T-cell (primary cell): ENCODE data around the gene C1orf141. TPM values are rescaled to one million over a fixed set of nuclear protein-coding genes. Genes with fewer than 3 reads are reported as not detected.

Source experiments
- ATAC-seq, 4 experiments: fragments of 200-7000 bp in 3 of 4; fragments of 150-1000 bp in 1 of 4; cut with Tn5 transposase; replicated peaks in 1 of 4; 1 replicate in 3 of 4; 2 replicates in 1 of 4; pipeline ENCODE4 v1.10.0; 2021; ENCODE audit warnings: moderate library complexity in 3 of 4, mild to moderate bottlenecking in 2 of 4, moderate number of reproducible peaks in 1 of 4
- CTCF ChIA-PET, 2 donors: fragments of 300-600 bp; sonication (Branson Sonifier 250); formaldehyde crosslinking; loops; one replicate each; lab custom pipeline; 2022; ENCODE audit warnings: antibody characterized with exemption in 2 of 2; lab: Charles Lee
- POLR2A ChIA-PET, 2 donors: fragments of 300-600 bp; sonication (Branson Sonifier 250); formaldehyde crosslinking; loops; one replicate each; lab custom pipeline; 2022; ENCODE audit warnings: antibody characterized with exemption in 2 of 2; lab: Charles Lee
- DNase-seq, 35 experiments: peaks; one replicate each; pipeline versions ENCODE4 v3.0.0 to v3.0.0-alpha.2; 2013 to 2023
- H3K27ac ChIP-seq: one replicate; pipeline ENCODE4 v1.5.1; 2013; ENCODE audit warnings: low read length
- H3K27me3 ChIP-seq, 2 experiments: replicated peaks in 1 of 2; 1 replicate in 1 of 2; 2 replicates in 1 of 2; pipeline versions ENCODE4 v1.6.1 to v1.7.0; 2013; ENCODE audit warnings: low read length in 1 of 2, mixed read lengths in 1 of 2; ENCODE audit not compliant: control insufficient read depth in 2 of 2, insufficient read depth in 2 of 2; ENCODE audit errors: extremely low read depth in 1 of 2
- H3K36me3 ChIP-seq, 2 donors: 1 replicate in 1 of 2; 2 replicates in 1 of 2; pipeline versions ENCODE4 v1.6.1 to v1.7.0; 2013; ENCODE audit warnings: low read length in 1 of 2; ENCODE audit not compliant: control insufficient read depth in 2 of 2, insufficient read depth in 1 of 2; ENCODE audit errors: extremely low read depth in 1 of 2
- H3K4me1 ChIP-seq, 2 experiments: 1 replicate in 1 of 2; 2 replicates in 1 of 2; pipeline versions ENCODE4 v1.6.1 to v1.7.0; 2013; ENCODE audit warnings: low read length in 2 of 2, mixed read lengths in 1 of 2; ENCODE audit not compliant: insufficient read depth in 2 of 2, control insufficient read depth in 1 of 2; ENCODE audit errors: extremely low read depth in 1 of 2
- H3K4me3 ChIP-seq, 2 donors: 1 replicate in 1 of 2; 2 replicates in 1 of 2; pipeline versions ENCODE4 v1.5.1 to v1.7.0; 2013; ENCODE audit warnings: mild to moderate bottlenecking in 2 of 2, low read length in 1 of 2, moderate library complexity in 1 of 2; ENCODE audit not compliant: control insufficient read depth in 1 of 2; ENCODE audit errors: extremely low read depth in 1 of 2
- H3K9me3 ChIP-seq: 2 replicates; pipeline ENCODE4 v1.7.0; 2013
- H3K27ac Mint-ChIP-seq, 2 donors: one replicate each; pipeline ENCODE4 v1.8.0; 2020 to 2021; ENCODE audit warnings: mild to moderate bottlenecking in 2 of 2, mixed read lengths in 2 of 2
- H3K27me3 Mint-ChIP-seq, 2 donors: one replicate each; pipeline ENCODE4 v1.8.0; 2021 to 2022; ENCODE audit warnings: mixed read lengths in 2 of 2
- H3K36me3 Mint-ChIP-seq: one replicate; pipeline ENCODE4 v1.8.0; 2021; ENCODE audit warnings: mixed read lengths
- H3K4me1 Mint-ChIP-seq, 3 donors: one replicate each; pipeline ENCODE4 v1.8.0; 2020 to 2022; ENCODE audit warnings: mixed read lengths in 3 of 3, mild to moderate bottlenecking in 1 of 3
- H3K4me3 Mint-ChIP-seq, 3 donors: one replicate each; pipeline ENCODE4 v1.8.0; 2020 to 2022; ENCODE audit warnings: mild to moderate bottlenecking in 3 of 3, mixed read lengths in 3 of 3, moderate library complexity in 3 of 3
- H3K9me3 Mint-ChIP-seq, 3 donors: one replicate each; pipeline ENCODE4 v1.8.0; 2020 to 2022; ENCODE audit warnings: mixed read lengths in 3 of 3
- WGBS: methylation state at CpG from one replicate; pipeline ENCODE4 v1.1.5; 2013; ENCODE audit warnings: missing lambda C conversion rate; ENCODE audit not compliant: insufficient coverage; 5-methylcytosine and 5-hydroxymethylcytosine counted together
- total RNA-seq, 35 experiments: library from RNA in 6 of 35; stranded (reverse) in 6 of 35; fragments of 120-200 nt in 1 of 35; gene quantifications; one replicate each; pipeline versions ENCODE4 v1.2.1 to v1.2.4 and lab custom pipeline; 2013 to 2026

Gene C1orf141
- total RNA-seq, 5 donors from 2014 or later (not counting 1 experiment from before 2014, with no cell fraction given), result not detected

GRCh38 chr1:67118191-67118590 lies 16.6 kb downstream of the C1orf141 start:
- H3K36me3 ChIP-seq, result no peaks in the 10 kb centered on the region
- no peak for ATAC-seq
- H3K27ac Mint-ChIP-seq, result no peak overlapping the region

GRCh38 chr1:67114162-67114561 lies 20.6 kb downstream of the C1orf141 start:
- Histone ChIP-seq H3K4me3 (no peak overlapping the region), H3K27ac (no peak overlapping the region), H3K4me1 (peaks cover 0 to 4% of the 10 kb centered on the region in 2 experiments), H3K36me3 (no peaks in the 10 kb centered on the region), H3K27me3 (no peaks in the 10 kb centered on the region), H3K9me3 (no peaks in the 10 kb centered on the region)
- DNase-seq (no peak), ATAC-seq (no peak)
- H3K4me1 Mint-ChIP-seq, result peaks cover 10 to 16% (median 10%) of the 10 kb centered on the region in 3 donors
- H3K27me3 Mint-ChIP-seq, result peaks cover 0 to 2% of the 10 kb centered on the region in 2 donors
- ChIA-PET POLR2A (no interaction called here), CTCF (no interaction called here)
- H3K27ac Mint-ChIP-seq, result no peak overlapping the region
- H3K36me3 Mint-ChIP-seq, result peaks cover 3% of the 10 kb centered on the region
- peaks cover 4 to 11% (median 4%) of the 10 kb centered on the region in 3 donors for H3K9me3 Mint-ChIP-seq
- H3K4me3 Mint-ChIP-seq, result no peak overlapping the region
- WGBS, result no CpG with 5 or more reads among the region's 2 CpGs

More at GRCh38 chr1:67118191-67118590, 16.6 kb downstream of the C1orf141 start:
- H3K9me3 Mint-ChIP-seq, result peaks cover 4 to 11% (median 4%) of the 10 kb centered on the region in 3 donors
- Histone ChIP-seq H3K27me3 (no peaks in the 10 kb centered on the region), H3K9me3 (no peaks in the 10 kb centered on the region), H3K4me1 (peaks cover 0 to 4% of the 10 kb centered on the region in 2 experiments), H3K4me3 (no peak overlapping the region), H3K27ac (no peak overlapping the region)
- peaks cover 3% of the 10 kb centered on the region for H3K36me3 Mint-ChIP-seq
- no peaks in the 10 kb centered on the region for H3K27me3 Mint-ChIP-seq
- no peak for DNase-seq
- CTCF ChIA-PET, result no interaction called here
- peaks cover 10 to 14% (median 11%) of the 10 kb centered on the region in 3 donors for H3K4me1 Mint-ChIP-seq
- no peak overlapping the region for H3K4me3 Mint-ChIP-seq
- POLR2A ChIA-PET, result no interaction called here

- no CpG with 5 or more reads among the region's 2 CpGs for WGBS
Observed at GRCh38 chr1:67110352-67110751, 24.4 kb downstream of the C1orf141 start.

GRCh38 chr1:67105508-67105907 lies 29.3 kb downstream of the C1orf141 start:
- Mint-ChIP-seq H3K4me3 (no peak overlapping the region), H3K27ac (no peak overlapping the region), H3K9me3 (no peaks in the 10 kb centered on the region), H3K36me3 (no peaks in the 10 kb centered on the region), H3K4me1 (peaks cover 0 to 13% (median 3%) of the 10 kb centered on the region in 3 donors), H3K27me3 (peaks cover 8 to 10% of the 10 kb centered on the region in 2 donors)
- Histone ChIP-seq H3K4me3 (no peak overlapping the region), H3K27ac (no peak overlapping the region), H3K36me3 (no peaks in the 10 kb centered on the region), H3K4me1 (no peaks in the 10 kb centered on the region), H3K27me3 (no peaks in the 10 kb centered on the region), H3K9me3 (no peaks in the 10 kb centered on the region)
- no peak for ATAC-seq
- ChIA-PET POLR2A (interaction anchor here in 1 of 2 donors (1.0 kb wide), 1 partner anchor 11 kb away, joined by 13 read pairs; no protein-coding TSS in a partner anchor), CTCF (interaction anchor here in 1 of 2 donors (0.7 kb wide), 1 partner anchor 22 kb away, joined by 4 read pairs; no protein-coding TSS in a partner anchor)
- DNase-seq, result no peak
- 57% methylated on average over 1 of the region's 2 CpGs for WGBS

More at GRCh38 chr1:67110352-67110751, 24.4 kb downstream of the C1orf141 start:
- no peaks in the 10 kb centered on the region for H3K27me3 ChIP-seq
- H3K9me3 Mint-ChIP-seq, result peaks cover 4 to 11% (median 4%) of the 10 kb centered on the region in 3 donors
- peaks cover 0 to 2% of the 10 kb centered on the region in 2 donors for H3K27me3 Mint-ChIP-seq
- peaks cover 0 to 6% (median 0%) of the 10 kb centered on the region in 3 donors for H3K4me1 Mint-ChIP-seq
- no peak overlapping the region for H3K27ac ChIP-seq
- ATAC-seq (no peak), DNase-seq (no peak)
- CTCF ChIA-PET, result no interaction called here
- H3K27ac Mint-ChIP-seq, result no peak overlapping the region
- H3K9me3 ChIP-seq, result no peaks in the 10 kb centered on the region
- H3K36me3 Mint-ChIP-seq, result peaks cover 3% of the 10 kb centered on the region
- no peaks in the 10 kb centered on the region for H3K4me1 ChIP-seq
- H3K4me3 ChIP-seq, result no peak overlapping the region
- no peaks in the 10 kb centered on the region for H3K36me3 ChIP-seq
- no peak overlapping the region for H3K4me3 Mint-ChIP-seq
- POLR2A ChIA-PET, result no interaction called here

GRCh38 chr1:67103548-67103947 lies 31.2 kb downstream of the C1orf141 start:
- Mint-ChIP-seq H3K27ac (no peak overlapping the region), H3K9me3 (no peaks in the 10 kb centered on the region), H3K4me3 (no peak overlapping the region), H3K27me3 (peaks cover 6 to 10% of the 10 kb centered on the region in 2 donors), H3K36me3 (no peaks in the 10 kb centered on the region), H3K4me1 (peaks cover 0 to 7% (median 3%) of the 10 kb centered on the region in 3 donors)
- no CpG with 5 or more reads among the region's 1 CpG for WGBS
- POLR2A ChIA-PET, result interaction anchor here in 1 of 2 donors (1.0 kb wide), 1 partner anchor 68 kb away, joined by 4 read pairs; no protein-coding TSS in a partner anchor
- H3K27me3 ChIP-seq, result no peaks in the 10 kb centered on the region
- H3K36me3 ChIP-seq, result no peaks in the 10 kb centered on the region
- no peak for ATAC-seq
- CTCF ChIA-PET, result interaction anchor here in 1 of 2 donors (0.6 kb wide), 1 partner anchor 9 kb away, joined by 3 read pairs; no protein-coding TSS in a partner anchor
- DNase-seq, result no peak
- no peaks in the 10 kb centered on the region for H3K4me1 ChIP-seq
- no peak overlapping the region for H3K27ac ChIP-seq
- no peaks in the 10 kb centered on the region for H3K9me3 ChIP-seq
- H3K4me3 ChIP-seq, result no peak overlapping the region

GRCh38 chr1:67100833-67101232 lies 33.9 kb downstream of the C1orf141 start:
- Histone ChIP-seq H3K4me3 (no peak overlapping the region), H3K27me3 (no peaks in the 10 kb centered on the region), H3K27ac (no peak overlapping the region), H3K36me3 (no peaks in the 10 kb centered on the region), H3K9me3 (no peaks in the 10 kb centered on the region), H3K4me1 (no peaks in the 10 kb centered on the region)
- ChIA-PET CTCF (no interaction called here), POLR2A (no interaction called here)
- no peak for DNase-seq
- no peak overlapping the region for H3K27ac Mint-ChIP-seq
- H3K36me3 Mint-ChIP-seq, result no peaks in the 10 kb centered on the region
- no peaks in the 10 kb centered on the region for H3K9me3 Mint-ChIP-seq
- H3K4me1 Mint-ChIP-seq, result peaks cover 0 to 7% (median 3%) of the 10 kb centered on the region in 3 donors
- 20% methylated on average over 2 of the region's 3 CpGs for WGBS
- no peak for ATAC-seq
- H3K27me3 Mint-ChIP-seq, result peaks cover 6 to 10% of the 10 kb centered on the region in 2 donors
- no peak overlapping the region for H3K4me3 Mint-ChIP-seq
